Stomach (tissue), 4 donors: ENCODE data around the gene IL4I1.

Experiments used
- CTCF ChIP-seq, 7 experiments: fragments of 450-650 bp in 4 of 7; fragments of 200-600 bp in 3 of 7; sonication (generic) in 3 of 7; IDR thresholded peaks; one replicate each; pipeline ENCODE4 v1.5.1; 2016 to 2019; ENCODE audit warnings: antibody characterized with exemption in 7 of 7, control low read depth in 2 of 7, mild to moderate bottlenecking in 1 of 7
- EP300 ChIP-seq: sonication (generic); formaldehyde crosslinking; IDR thresholded peaks from one replicate; pipeline ENCODE4 v1.6.1; 2017; ENCODE audit warnings: antibody characterized with exemption

GRCh38 chr19:49869009-49869483 lies 27.6 kb downstream of the IL4I1 start:
- TF ChIP-seq CTCF (IDR thresholded peaks at IDR 0.05) (no peak), EP300 (no peak)
